Lower leg skin (tissue), 4 donors: Measurements from ENCODE around the gene LGMN. TPM values are rescaled to one million over a fixed set of nuclear protein-coding genes. Genes with fewer than 3 reads are reported as not detected.
"Not testable (repeated sequence)": the region's sequence is repeated elsewhere in the genome, so short reads cannot be mapped to it uniquely, and the experiment has no call there.

Experiments used
- DNase-seq, 2 donors: peaks; one replicate each; pipeline ENCODE4 v3.0.0-alpha.2; 2019; ENCODE audit warnings: low spot score in 2 of 2
- H3K4me3 ChIP-seq: fragments of 200-600 bp; sonication (generic); 2 replicates; pipeline ENCODE4 v1.5.1; 2017; ENCODE audit warnings: mild to moderate bottlenecking, low read depth; ENCODE audit not compliant: poor library complexity, severe bottlenecking
- CTCF ChIP-seq, 3 donors: fragments of 450-650 bp; IDR thresholded peaks; one replicate each; pipeline ENCODE4 v1.5.1; 2016; ENCODE audit warnings: antibody characterized with exemption in 3 of 3, mild to moderate bottlenecking in 3 of 3, moderate library complexity in 2 of 3
- POLR2A ChIP-seq, 2 donors: fragments of 450-650 bp; IDR thresholded peaks; one replicate each; pipeline ENCODE4 v1.6.1; 2016 to 2017; ENCODE audit warnings: antibody characterized with exemption in 2 of 2, mild to moderate bottlenecking in 1 of 2, moderate library complexity in 1 of 2
- WGBS, 2 donors: methylation state at CpG; one replicate each; pipeline ENCODE4 v1.1.5; 2018; 5-methylcytosine and 5-hydroxymethylcytosine counted together
- intact Hi-C: fragments of 100-400 bp; cut with DNase I; formaldehyde crosslinking; loops from one replicate; pipeline ENCODE4 v1.15.0; 2023; ENCODE audit warnings: low total_unique reads
- total RNA-seq, 4 donors: library from RNA; depleted of rRNA; stranded (reverse); fragments of >200 nt; gene quantifications; one replicate each; pipeline ENCODE4 v1.1.0, GENCODE V29; 2016

The LGMN gene
- total RNA-seq, 4 donors from 2014 or later: 36.5 to 48.0 (median 41.3) TPM

GRCh38 chr14:92684801-92685560 is 63.4 kb downstream of the LGMN start:
- TF ChIP-seq POLR2A (IDR thresholded peaks at IDR 0.05): no peak
- TF ChIP-seq CTCF (IDR thresholded peaks at IDR 0.05): no peak
- intact Hi-C loops: loop anchor here (10.0 kb wide), 1 partner anchor 100 kb away; no protein-coding TSS in a partner anchor
- 86% methylated on average over 19 to 21 of the region's 21 CpGs for WGBS, 2 donors
- no peak overlapping the region for H3K4me3 ChIP-seq
- no peak for DNase-seq

GRCh38 chr14:92683041-92683440 is 65.4 kb downstream of the LGMN start:
- no peak overlapping the region for H3K4me3 ChIP-seq
- intact Hi-C loops: loop anchor here (10.0 kb wide), 1 partner anchor 102 kb away; no protein-coding TSS in a partner anchor
- no peak for DNase-seq
- 91 to 93% methylated on average over 8 of the region's 8 CpGs for WGBS, 2 donors
- TF ChIP-seq POLR2A (IDR thresholded peaks at IDR 0.05) (no peak), CTCF (IDR thresholded peaks at IDR 0.05) (no peak)

- peak; percentile 67 to 94 for DNase-seq
- H3K4me3 ChIP-seq: no peak overlapping the region
- intact Hi-C loops: loop anchor here (10.0 kb wide), 1 partner anchor 104 kb away; no protein-coding TSS in a partner anchor
- TF ChIP-seq CTCF (IDR thresholded peaks at IDR 0.05) (peak in 1 of 3 donors; percentile 89), POLR2A (IDR thresholded peaks at IDR 0.05) (no peak)
- 41 to 47% methylated on average over 10 to 11 of the region's 13 CpGs for WGBS, 2 donors
Measured at GRCh38 chr14:92680781-92681650, 67.4 kb downstream of the LGMN start.

DNA sequence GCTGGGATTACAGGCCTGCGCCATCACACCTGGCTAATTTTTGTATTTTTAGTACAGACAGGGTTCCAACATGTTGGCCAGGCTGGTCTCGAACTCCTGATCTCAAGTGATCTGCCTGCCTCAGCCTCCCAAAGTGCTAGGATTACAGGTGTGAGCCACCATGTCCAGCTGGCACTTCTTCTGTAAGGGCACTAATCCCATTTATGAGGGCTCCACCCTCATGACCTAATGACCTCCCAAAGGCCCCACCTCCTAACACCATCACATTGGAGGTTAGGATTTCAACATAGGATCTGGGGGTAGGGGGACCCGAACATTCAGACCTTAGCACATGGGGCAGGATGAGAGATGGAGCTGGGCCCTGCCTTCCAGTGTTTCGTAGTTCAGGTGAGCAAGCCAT is 68.1 kb downstream of the LGMN start:
- 80 to 98% methylated on average over 3 to 4 of the region's 4 CpGs for WGBS, 2 donors
- H3K4me3 ChIP-seq, DNase-seq: not testable (repeated sequence)
- intact Hi-C loops: loop anchor here (10.0 kb wide), 1 partner anchor 104 kb away; no protein-coding TSS in a partner anchor

GRCh38 chr14:92679246-92679645 is 69.2 kb downstream of the LGMN start:
- WGBS, 2 donors: 87 to 90% methylated on average over 3 to 4 of the region's 4 CpGs

More at GRCh38 chr14:92679246-92679645, 69.2 kb downstream of the LGMN start:
- DNase-seq: no peak
- intact Hi-C loops: no loop called here
- no peak for TF ChIP-seq CTCF (IDR thresholded peaks at IDR 0.05)
- TF ChIP-seq POLR2A (IDR thresholded peaks at IDR 0.05): no peak
- no peak overlapping the region for H3K4me3 ChIP-seq
